Peyer's patch (tissue), 4 donors: Measurements from ENCODE around the gene GABRB1.

Source experiments
- CTCF ChIP-seq, 6 experiments: fragments of 450-650 bp in 4 of 6; fragments of 200-600 bp in 2 of 6; sonication (generic) in 1 of 6; IDR thresholded peaks; one replicate each; pipeline ENCODE4 v1.5.1; 2017 to 2019; ENCODE audit warnings: antibody characterized with exemption in 6 of 6, mild to moderate bottlenecking in 3 of 6, moderate library complexity in 1 of 6
- POLR2A ChIP-seq, 2 donors: fragments of 450-650 bp; IDR thresholded peaks; one replicate each; pipeline ENCODE4 v1.5.1; 2017; ENCODE audit warnings: antibody characterized with exemption in 2 of 2, mild to moderate bottlenecking in 2 of 2, moderate library complexity in 2 of 2

GRCh38 chr4:47010912-47011446, 20.4 kb upstream of the GABRB1 start:
- no peak for TF ChIP-seq CTCF (IDR thresholded peaks at IDR 0.05)
- no peak for TF ChIP-seq POLR2A (IDR thresholded peaks at IDR 0.05)
